Small intestine (tissue), 7 donors: ENCODE measurements around the gene DHCR7. TPM values are rescaled to one million over a fixed set of nuclear protein-coding genes. Genes with fewer than 3 reads are reported as not detected.

Experiments
- DNase-seq, 2 donors: peaks; one replicate each; pipeline versions ENCODE4 v3.0.0 to v3.0.0-alpha.2; 2013
- FAIRE-seq: peaks from 2 replicates; lab custom pipeline; 2012; peaks lifted over from hg19 to GRCh38; lab: Jason Lieb, UNC
- H3K27ac ChIP-seq, 3 donors: one replicate each; pipeline ENCODE4 v1.5.1; 2013; ENCODE audit warnings: low read length in 2 of 3, mild to moderate bottlenecking in 2 of 3, control low read depth in 1 of 3, inconsistent platforms in 1 of 3, low read depth in 1 of 3, moderate library complexity in 1 of 3
- H3K27me3 ChIP-seq, 3 donors: one replicate each; pipeline ENCODE4 v1.6.1; 2013; ENCODE audit warnings: low read length in 3 of 3, inconsistent platforms in 1 of 3; ENCODE audit not compliant: control insufficient read depth in 3 of 3, insufficient read depth in 3 of 3
- H3K36me3 ChIP-seq, 3 donors: one replicate each; pipeline ENCODE4 v1.6.1; 2013; ENCODE audit warnings: low read length in 3 of 3, inconsistent platforms in 1 of 3, low read depth in 1 of 3, mild to moderate bottlenecking in 1 of 3, moderate library complexity in 1 of 3; ENCODE audit not compliant: control insufficient read depth in 3 of 3, insufficient read depth in 2 of 3
- H3K4me1 ChIP-seq, 3 donors: one replicate each; pipeline ENCODE4 v1.6.1; 2013; ENCODE audit warnings: low read length in 2 of 3, inconsistent platforms in 1 of 3, low read depth in 1 of 3, mild to moderate bottlenecking in 1 of 3, moderate library complexity in 1 of 3; ENCODE audit not compliant: control insufficient read depth in 3 of 3, insufficient read depth in 2 of 3
- H3K4me3 ChIP-seq, 3 donors: one replicate each; pipeline ENCODE4 v1.5.1; 2013; ENCODE audit warnings: low read length in 3 of 3, control low read depth in 1 of 3, inconsistent platforms in 1 of 3, low read depth in 1 of 3, mild to moderate bottlenecking in 1 of 3, moderate library complexity in 1 of 3
- H3K9me3 ChIP-seq, 2 donors: one replicate each; pipeline ENCODE4 v1.6.1; 2013; ENCODE audit warnings: low read depth in 1 of 2, low read length in 1 of 2; ENCODE audit not compliant: control insufficient read depth in 2 of 2, insufficient read depth in 1 of 2
- WGBS, 3 donors: extraction: QIAGEN DNeasy Blood & Tissue Kit; methylation state at CpG; one replicate each; pipeline ENCODE4 v1.1.7; 2013; 5-methylcytosine and 5-hydroxymethylcytosine counted together
- polyA plus RNA-seq, 4 donors: library from polyadenylated mRNA; stranded (reverse) in 3 of 4; unstranded in 1 of 4; fragments of 200-250 nt in 3 of 4; fragments of 120-200 nt in 1 of 4; gene quantifications; one replicate each; pipeline versions ENCODE4 v1.2.1 to v1.2.3, GENCODE V29; 2013
- donor health status: healthy with polysubstance abuse.
- donor health status: control.
- donor health status: control.
- donor health status: Bipolar disorder and iron deficiency.
- donor health status: healthy.

The DHCR7 gene
- polyA plus RNA-seq, 4 donors, result 11.6 to 50.5 (median 24.5) TPM

GRCh38 chr11:71456831-71457230 lies 8.6 kb upstream of the DHCR7 start:
- Histone ChIP-seq H3K27me3 (no peaks in the 10 kb centered on the region), H3K9me3 (no peaks in the 10 kb centered on the region), H3K4me3 (no peak overlapping the region), H3K27ac (no peak overlapping the region), H3K4me1 (peaks cover 1 to 7% (median 2%) of the 10 kb centered on the region in 3 donors), H3K36me3 (peaks cover 8 to 51% (median 31%) of the 10 kb centered on the region in 3 donors)
- no peak for FAIRE-seq
- 94 to 97% (median 94%) methylated on average over 10 of the region's 10 CpGs for WGBS, 3 donors
- no peak for DNase-seq

GRCh38 chr11:71456294-71456693 lies 8.1 kb upstream of the DHCR7 start:
- FAIRE-seq, result no peak
- peaks cover 2 to 7% (median 4%) of the 10 kb centered on the region in 3 donors for H3K4me1 ChIP-seq
- no peaks in the 10 kb centered on the region for H3K27me3 ChIP-seq
- no peak overlapping the region for H3K4me3 ChIP-seq
- no peak for DNase-seq
- 90 to 95% (median 93%) methylated on average over 8 of the region's 8 CpGs for WGBS, 3 donors
- H3K9me3 ChIP-seq, result no peaks in the 10 kb centered on the region
- peaks cover 8 to 48% (median 31%) of the 10 kb centered on the region in 3 donors for H3K36me3 ChIP-seq
- H3K27ac ChIP-seq, result no peak overlapping the region

GRCh38 chr11:71454470-71455113 lies 6.4 kb upstream of the DHCR7 start:
- Histone ChIP-seq H3K9me3 (no peaks in the 10 kb centered on the region), H3K27ac (peak overlapping the region; percentile 12 to 54 (median 25)), H3K27me3 (no peaks in the 10 kb centered on the region), H3K36me3 (peaks cover 3 to 40% (median 22%) of the 10 kb centered on the region in 3 donors), H3K4me1 (peaks cover 2 to 15% (median 4%) of the 10 kb centered on the region in 3 donors), H3K4me3 (peak overlapping the region in 2 of 3 donors; percentile 87 to 95)
- DNase-seq (peak; percentile 78 to 87), FAIRE-seq (no peak)
- whole genome bisulfite sequencing, 3 donors, result 17 to 48% (median 42%) methylated on average over 7 of the region's 7 CpGs

GRCh38 chr11:71453918-71454304 lies 5.7 kb upstream of the DHCR7 start:
- H3K36me3 ChIP-seq, result peaks cover 3 to 34% (median 17%) of the 10 kb centered on the region in 3 donors
- FAIRE-seq (no peak), DNase-seq (peak; percentile 17 to 25)
- no peaks in the 10 kb centered on the region for H3K9me3 ChIP-seq
- peak overlapping the region; percentile 50 to 90 (median 81) for H3K27ac ChIP-seq
- no peaks in the 10 kb centered on the region for H3K27me3 ChIP-seq
- peaks cover 2 to 20% (median 4%) of the 10 kb centered on the region in 3 donors for H3K4me1 ChIP-seq
- 11 to 44% (median 20%) methylated on average over 7 of the region's 7 CpGs for WGBS, 3 donors
- H3K4me3 ChIP-seq, result peak overlapping the region; percentile 56 to 95 (median 87)

- peak; percentile 96 to 99 for DNase-seq
- Histone ChIP-seq H3K27ac (peak within 1 kb of the TSS; percentile 74 to 90 (median 81)), H3K36me3 (peaks cover under 1 to 27% (median 12%) of the 10 kb centered on the region in 3 donors), H3K4me3 (peak within 1 kb of the TSS; percentile 56 to 95 (median 87)), H3K27me3 (no peaks in the 10 kb centered on the region), H3K9me3 (no peaks in the 10 kb centered on the region), H3K4me1 (peaks cover 2 to 20% (median 4%) of the 10 kb centered on the region in 3 donors)
- FAIRE-seq, result no peak
- WGBS, 3 donors, result 1% methylated on average over 46 to 61 of the region's 61 CpGs
Measured at GRCh38 chr11:71453037-71453917, 5.1 kb upstream of the DHCR7 start, which contains the start of gene NADSYN1. TSS of gene NADSYN1 (plus strand) at chr11:71453203. CDS start at chr11:71453297, 94 bp downstream.

- H3K4me3 ChIP-seq, result peak overlapping the region; percentile 52 to 95 (median 87)
- peaks cover 2 to 24% (median 4%) of the 10 kb centered on the region in 3 donors for H3K4me1 ChIP-seq
- no peaks in the 10 kb centered on the region for H3K9me3 ChIP-seq
- no peaks in the 10 kb centered on the region for H3K27me3 ChIP-seq
- WGBS, 3 donors, result 0 to 2% (median 1%) methylated on average over 40 of the region's 40 CpGs
- peaks cover 0 to 20% (median 12%) of the 10 kb centered on the region in 3 donors for H3K36me3 ChIP-seq
- peak; percentile 68 to 75 for DNase-seq
- FAIRE-seq, result no peak
- H3K27ac ChIP-seq, result peak overlapping the region; percentile 74 to 85 (median 81)
Measured at GRCh38 chr11:71452199-71453036, 4.2 kb upstream of the DHCR7 start.

GRCh38 chr11:71451596-71452198 lies 3.5 kb upstream of the DHCR7 start:
- no peaks in the 10 kb centered on the region for H3K27me3 ChIP-seq
- 34 to 51% (median 35%) methylated on average over 9 of the region's 9 CpGs for WGBS, 3 donors

More at GRCh38 chr11:71451596-71452198, 3.5 kb upstream of the DHCR7 start:
- Histone ChIP-seq H3K4me3 (peak overlapping the region in 1 of 3 donors; percentile 95), H3K4me1 (peaks cover 2 to 30% (median 4%) of the 10 kb centered on the region in 3 donors), H3K9me3 (no peaks in the 10 kb centered on the region), H3K27ac (peak overlapping the region; percentile 35 to 85 (median 81)), H3K36me3 (peaks cover 0 to 13% (median 9%) of the 10 kb centered on the region in 3 donors)
- DNase-seq, result peak in 1 of 2 donors; percentile 44
- no peak for FAIRE-seq
